Fibroblast of skin of scalp (primary cell): ENCODE data around the gene GMDS.

Source experiments
- DNase-seq: peaks from one replicate; pipeline ENCODE4 v3.0.0-alpha.2; 2013

GMDS gene

DNA sequence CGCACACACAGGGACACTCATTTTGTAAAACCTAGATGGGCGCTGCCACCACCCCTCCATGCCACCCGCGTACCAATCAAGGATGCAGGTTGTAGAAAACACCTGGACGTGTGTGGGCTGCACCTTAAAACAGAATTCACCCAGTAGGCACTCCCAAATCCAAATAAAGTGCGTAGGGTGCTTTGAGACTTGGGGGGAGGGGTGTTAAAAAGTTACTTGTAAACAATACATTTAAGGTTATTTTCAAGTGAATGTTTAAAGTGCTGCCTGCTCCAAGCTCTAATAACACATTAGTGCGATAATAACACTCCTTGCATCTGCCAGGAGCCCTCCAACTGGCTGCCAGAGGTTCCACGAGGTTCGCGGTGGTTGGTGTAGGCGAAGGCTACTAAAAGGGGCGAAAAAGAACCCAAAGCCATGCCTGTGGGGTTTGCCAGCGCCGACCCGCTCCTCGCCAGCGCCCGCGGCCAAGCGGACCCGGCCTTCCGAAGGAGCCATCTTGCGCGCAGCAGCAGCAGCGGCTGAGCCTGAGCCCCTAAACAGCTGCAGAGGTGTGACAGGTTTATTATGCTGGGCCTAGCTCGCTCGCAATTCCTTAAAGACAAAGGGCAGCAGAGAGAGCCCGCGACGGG lies 624.2 kb downstream of the GMDS start:
- DNase-seq, result no peak

DNA sequence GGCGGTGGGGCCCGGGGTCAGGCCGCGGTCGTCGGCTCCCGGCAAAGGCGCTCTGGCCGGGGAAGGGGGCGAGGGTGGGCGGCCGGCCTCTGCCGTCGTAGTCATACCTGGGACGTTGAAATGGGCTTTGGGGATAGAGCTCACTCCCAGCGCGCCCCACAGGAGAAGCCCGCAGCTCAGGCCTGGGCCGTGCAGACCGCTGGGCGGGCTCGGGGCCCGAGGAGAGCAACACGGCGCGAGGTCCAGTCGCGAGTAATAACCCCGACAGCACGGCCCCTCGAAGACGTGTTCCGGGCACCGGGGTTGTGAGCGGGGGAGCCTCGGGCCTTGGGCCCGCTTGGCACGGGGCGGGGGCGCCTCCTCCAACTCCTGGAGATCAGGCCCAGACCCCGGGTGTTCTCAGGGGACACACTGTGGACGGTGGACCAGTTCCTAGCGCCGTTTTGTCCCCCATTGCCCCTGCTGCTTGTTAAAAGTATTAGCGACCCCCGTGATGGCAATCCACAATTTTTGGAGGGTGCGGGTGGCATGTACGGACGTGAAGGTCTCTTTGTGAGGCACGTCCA lies 624.8 kb downstream of the GMDS start:
- DNase-seq, result no peak

DNA sequence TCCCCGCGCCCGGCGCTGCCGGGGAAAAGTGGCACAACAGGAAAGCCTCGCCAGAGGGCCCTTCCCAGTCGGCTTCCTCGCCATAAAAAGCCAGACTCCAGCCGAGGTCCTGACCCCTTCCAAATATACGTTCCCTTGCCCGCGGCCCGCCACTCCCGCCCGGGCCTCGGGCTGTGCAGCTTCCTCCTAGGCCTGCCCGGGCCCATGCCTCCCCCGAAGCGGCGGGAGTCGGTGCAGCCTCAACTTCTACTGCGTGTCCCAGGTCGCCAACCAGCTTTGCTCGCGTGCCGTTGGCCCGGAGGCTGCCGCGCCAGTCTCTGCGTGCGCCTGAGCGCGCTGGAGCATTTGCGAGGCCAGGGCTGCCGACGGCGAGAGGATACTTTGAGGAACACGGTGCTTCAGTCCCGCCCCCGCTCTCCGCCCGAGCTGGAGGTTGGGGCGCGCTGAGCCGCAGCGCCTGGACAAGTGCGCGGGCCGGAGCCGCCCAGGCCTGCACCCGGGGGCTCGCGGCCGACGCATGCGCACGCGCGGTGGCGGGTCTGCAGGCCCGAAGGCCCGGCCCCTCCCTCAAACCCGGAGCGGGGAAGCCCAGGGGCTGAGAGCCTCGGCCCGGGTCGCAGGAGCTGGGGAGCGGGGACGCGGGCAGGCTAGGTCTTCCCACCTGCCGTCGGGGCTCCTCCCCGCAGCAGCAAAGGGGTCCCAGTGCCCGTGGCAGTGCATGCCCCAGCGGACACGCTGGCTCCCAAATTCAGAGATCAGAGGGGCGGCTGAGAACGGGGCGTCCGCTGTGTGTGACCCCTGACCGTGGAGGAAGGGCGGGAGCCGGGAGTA lies 625.5 kb downstream of the GMDS start:
- DNase-seq, result no peak

DNA sequence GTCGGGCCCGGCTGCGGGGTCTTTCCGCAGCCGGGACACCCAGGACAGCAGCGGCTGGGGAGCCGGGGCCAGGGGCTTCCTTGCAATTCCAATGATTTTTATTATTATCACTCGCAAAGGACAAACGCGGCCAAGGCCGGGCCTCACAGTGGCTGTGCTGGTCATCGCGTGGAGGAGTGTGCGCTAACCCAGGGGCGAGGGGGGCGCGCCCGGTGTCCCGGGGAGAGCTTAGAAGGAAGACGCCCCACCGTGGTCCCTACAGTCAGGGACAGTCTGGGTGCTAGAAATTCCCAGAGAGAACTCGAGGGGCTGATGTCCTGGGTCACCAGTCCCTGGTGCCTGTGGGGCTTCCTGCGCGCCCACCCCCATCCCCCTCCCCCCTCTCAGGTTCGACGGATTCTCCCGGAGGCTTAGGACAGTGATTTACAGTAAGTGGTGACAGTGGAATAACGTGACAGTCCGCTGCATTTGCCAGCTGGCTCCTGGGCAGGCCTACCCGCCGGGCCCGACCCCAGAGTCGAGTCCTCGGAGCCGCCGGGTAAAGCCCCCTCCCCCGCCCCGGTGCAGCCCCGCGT lies 626.2 kb downstream of the GMDS start:
- DNase-seq, result no peak

DNA sequence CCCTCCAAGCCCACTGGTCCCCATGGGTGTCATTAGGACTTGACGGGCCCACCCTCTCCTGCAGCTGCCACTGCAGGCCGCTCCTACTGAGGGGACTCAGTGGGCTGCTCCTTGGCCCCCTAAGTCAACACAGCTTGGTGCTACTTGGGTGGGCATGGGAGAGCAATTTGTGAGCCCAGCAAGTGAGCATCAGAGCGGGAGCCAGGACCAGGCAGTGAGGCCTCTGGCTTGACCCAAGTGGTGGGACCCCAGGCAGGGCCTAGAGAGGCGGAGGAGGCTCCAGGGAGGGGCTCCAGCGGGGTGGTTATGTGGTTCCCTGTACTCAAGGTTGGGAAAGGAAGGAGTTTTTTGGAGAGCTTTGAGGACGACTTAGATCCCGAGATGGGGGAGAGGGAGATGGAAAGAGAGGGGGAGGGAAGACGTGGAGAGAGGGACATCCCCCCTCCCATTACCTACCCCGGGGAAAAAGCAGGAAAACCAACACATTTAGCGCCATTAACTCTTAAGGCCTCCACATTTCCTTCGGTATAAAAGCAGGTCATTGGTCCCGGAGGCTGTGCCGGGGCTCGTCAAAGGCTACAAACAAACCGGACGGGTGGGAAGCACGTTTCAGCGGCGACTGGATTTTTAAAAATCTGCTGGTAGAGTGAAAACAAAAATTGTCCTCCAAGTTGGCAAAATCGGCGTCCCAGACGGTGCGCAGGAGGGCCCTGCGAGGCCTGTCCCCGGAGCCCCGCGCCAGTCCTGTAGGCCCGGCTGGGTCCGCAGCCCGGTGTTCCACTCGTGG lies 626.9 kb downstream of the GMDS start:
- no peak for DNase-seq

DNA sequence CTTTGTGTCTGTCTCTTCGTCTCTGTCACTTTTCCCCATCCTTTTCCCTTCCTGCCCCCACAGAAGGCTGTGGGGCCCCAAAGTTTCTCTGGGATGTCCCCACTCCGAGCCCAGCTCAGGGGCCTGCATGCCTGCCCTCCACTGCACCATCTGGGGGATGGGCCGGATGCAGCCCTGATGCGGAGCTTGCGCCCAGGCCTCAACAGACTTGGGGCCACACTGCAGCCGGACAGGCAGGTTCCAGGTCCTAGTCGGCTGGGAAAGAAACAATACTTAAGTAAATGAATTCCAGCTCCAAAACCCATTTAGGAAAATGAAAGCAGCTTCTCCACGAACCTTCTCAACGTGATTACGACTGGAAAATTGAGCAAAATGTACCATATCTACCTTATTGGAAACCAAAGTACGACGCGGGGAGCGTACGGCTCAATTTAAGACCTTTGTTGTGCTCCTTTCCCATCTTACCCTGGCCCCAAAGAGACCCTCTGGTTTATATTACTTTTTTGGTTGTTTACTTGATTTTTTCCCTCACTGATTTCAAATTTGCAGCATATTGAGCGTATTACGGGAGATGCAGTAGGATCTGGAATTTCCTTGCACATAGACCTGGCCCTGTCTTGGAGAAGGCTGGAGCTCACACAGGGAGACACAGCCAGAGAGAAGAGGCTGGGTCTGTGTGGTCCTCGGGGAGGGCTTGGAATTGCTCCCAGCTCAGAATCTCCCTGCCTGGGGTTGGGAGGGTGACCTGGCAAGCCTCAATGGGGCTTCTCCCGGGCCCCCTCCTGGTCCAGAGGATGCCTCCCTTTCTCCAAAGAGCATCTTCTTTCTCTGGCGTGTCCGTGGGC lies 627.7 kb downstream of the GMDS start:
- no peak for DNase-seq

DNA sequence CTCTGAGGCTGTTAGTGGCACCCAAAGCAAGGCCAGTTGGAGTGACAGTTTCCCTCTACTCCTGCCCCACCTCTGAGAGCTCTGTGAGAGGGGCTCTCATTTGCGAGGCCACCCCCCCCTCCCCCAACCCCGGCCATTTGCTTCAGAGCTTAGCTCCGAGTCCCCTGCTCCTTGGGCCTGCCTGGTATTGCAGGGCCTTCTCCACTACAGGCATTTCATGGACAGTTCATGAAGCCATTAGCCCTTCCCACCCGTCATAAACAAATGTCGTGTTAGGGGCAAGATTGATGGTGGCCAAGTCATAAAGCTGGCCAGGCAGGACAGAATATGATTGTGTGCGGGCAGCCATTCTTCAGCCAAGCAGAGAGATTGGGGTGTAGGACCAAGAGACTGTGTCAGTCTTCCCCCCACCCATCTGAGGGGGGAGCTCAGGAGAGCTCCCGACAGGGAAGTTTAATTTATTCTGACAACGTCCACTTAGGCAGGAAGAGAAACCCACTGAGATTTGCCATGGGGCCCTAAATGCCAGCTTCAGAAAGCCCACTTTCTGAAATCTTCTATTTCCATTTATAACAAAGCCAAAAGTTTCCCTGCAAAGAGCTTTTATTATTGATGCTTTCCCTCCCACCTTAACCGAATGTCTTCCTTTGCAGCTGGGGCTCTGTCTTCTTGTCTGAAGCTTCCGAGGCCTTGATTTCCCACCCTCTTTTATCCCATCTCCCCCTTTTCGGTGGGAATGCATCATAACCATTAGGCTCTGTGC lies 628.5 kb downstream of the GMDS start:
- DNase-seq, result no peak

DNA sequence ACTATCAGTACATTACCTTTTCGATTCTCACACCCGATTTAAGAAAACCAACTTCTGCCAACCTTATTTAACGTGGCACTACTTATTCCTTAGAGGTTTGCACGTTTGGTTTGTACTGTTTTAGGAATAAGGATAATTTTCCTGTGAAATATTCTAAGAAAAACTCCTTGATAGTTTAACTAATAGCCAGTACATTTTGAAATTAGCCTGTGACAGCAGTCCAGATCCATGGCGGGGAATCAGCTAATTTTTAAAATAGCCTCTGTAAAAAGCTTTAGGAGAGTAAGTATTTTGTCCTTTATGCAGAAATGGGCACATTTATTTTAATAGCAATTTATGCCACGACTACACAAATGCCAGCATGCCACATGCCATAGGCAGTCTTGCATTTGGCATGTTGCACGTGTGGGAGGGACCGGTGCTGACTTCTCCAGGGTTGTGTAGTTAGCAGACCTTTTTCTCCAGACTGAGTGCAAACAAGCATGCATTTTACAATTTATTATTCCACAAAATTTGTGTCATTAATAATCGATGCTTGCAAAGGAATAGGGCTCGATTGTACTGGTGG lies 629.5 kb downstream of the GMDS start:
- no peak for DNase-seq

DNA sequence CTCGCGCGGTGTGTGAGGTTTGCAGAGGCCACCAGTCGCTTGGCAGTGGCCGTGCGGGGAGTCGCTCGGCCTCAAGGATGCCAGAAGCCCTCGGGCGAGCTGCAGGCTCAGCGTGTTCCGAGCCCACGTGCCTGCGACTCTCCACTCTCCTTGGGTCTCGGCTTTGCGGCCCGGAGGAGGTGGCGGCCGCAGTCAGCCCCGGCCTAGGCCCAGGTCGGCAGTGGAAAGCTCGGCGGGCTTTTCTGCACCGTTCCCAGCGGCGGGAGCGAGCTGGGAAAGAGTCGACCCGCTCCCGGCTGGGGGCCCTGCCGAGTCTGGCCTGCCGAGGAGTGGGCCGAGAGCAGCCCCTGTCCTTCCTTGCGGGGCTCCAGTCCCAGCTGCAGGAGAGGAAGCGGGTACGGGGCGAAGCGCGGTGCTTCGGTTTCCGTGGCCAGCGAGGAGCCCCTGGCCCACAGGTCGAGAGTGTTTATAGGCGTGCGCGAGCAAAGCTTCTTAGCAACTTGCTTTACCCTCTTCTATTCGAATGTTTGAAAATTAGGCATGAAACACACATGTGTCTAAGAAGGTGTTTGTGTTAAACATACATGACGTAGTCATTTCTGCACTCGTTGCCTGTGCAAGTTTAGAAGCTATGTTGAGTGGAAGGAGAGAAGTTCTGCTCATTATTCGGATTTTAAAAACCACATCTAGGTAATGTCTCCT lies 630.1 kb downstream of the GMDS start:
- no peak for DNase-seq

DNA sequence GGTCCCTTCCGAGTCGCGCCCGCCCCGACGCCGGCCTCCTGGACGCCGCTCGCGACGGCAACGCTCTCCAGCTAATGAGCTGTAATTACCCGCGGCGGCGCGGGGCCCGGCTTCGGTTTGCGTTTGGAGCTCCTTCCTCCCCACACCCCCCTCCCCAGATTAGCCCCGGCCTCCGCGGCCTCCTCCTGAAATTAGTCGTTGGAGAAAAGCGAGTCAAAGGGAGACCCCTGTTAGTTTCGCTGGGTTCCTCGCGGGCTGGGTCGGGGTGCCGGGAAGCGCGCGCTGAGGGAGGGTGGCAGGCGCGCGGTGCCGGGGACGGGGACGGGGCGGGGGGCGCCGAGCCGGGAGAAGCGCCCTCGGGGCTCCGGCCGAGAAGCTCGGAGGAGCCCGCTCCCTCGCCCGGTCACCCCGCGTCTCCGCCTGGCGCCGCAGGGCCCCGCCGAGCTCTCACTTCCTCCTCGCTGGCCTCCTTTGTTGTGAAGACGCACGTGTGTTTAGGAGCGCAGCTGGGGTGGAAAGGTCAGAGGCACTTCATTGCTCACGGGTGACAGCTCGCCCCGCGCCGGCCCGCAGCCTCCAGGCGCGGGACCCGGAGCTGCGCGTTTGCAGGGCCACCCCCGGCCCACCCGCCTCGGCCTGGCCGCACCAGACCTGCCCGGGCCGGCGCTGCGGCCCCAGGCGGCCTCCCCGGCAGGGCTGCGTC lies 630.8 kb downstream of the GMDS start:
- DNase-seq, result no peak

DNA sequence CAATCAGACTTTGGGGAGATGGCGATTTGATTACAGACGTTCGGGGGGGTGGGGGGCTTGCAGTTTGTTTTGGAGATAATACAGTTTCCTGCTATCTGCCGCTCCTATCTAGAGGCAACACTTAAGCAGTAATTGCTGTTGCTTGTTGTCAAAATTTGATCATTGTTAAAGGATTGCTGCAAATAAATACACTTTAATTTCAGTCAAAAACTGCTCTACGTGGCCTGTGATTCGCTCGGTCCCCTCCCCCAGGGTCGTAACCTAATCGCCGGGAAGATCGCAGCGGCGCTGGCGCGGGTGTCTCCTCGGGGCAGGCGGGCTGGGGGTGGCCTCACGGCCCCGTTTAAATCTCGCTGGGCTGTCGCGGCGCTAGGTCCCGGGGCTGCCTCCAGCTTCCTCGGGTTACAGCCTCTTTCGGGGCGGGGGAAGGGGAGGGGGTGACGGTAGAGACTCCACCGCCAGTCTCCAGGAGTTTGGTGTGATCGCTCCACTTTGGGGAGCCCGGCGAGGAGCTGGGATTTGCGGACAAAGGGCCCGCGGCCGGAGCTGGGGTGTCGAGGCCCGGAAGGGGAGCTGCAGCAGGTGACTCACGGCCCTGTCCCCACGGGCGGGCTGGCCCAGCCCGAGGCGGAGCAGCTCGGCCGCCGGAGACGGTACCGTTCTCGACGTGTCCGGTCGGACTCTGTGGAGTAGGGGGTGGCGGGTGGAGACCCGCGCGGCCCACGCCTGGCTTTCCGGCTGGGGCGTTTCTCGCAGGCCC lies 631.5 kb downstream of the GMDS start:
- peak; percentile 46 for DNase-seq

DNA sequence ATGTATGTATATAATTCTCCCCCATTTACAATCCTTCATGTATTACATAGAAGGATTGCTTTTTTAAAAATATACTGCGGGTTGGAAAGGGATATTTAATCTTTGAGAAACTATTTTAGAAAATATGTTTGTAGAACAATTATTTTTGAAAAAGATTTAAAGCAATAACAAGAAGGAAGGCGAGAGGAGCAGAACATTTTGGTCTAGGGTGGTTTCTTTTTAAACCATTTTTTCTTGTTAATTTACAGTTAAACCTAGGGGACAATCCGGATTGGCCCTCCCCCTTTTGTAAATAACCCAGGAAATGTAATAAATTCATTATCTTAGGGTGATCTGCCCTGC lies 632.1 kb downstream of the GMDS start:
- no peak for DNase-seq

DNA sequence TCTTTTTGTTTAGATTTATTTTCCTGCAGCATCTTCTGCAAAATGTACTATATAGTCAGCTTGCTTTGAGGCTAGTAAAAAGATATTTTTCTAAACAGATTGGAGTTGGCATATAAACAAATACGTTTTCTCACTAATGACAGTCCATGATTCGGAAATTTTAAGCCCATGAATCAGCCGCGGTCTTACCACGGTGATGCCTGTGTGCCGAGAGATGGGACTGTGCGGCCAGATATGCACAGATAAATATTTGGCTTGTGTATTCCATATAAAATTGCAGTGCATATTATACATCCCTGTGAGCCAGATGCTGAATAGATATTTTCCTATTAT lies 632.5 kb downstream of the GMDS start:
- DNase-seq, result peak; percentile 78

DNA sequence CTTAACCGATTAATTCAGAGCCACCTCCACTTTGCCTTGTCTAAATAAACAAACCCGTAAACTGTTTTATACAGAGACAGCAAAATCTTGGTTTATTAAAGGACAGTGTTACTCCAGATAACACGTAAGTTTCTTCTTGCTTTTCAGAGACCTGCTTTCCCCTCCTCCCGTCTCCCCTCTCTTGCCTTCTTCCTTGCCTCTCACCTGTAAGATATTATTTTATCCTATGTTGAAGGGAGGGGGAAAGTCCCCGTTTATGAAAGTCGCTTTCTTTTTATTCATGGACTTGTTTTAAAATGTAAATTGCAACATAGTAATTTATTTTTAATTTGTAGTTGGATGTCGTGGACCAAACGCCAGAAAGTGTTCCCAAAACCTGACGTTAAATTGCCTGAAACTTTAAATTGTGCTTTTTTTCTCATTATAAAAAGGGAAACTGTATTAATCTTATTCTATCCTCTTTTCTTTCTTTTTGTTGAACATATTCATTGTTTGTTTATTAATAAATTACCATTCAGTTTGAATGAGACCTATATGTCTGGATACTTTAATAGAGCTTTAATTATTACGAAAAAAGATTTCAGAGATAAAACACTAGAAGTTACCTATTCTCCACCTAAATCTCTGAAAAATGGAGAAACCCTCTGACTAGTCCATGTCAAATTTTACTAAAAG lies 633.0 kb downstream of the GMDS start:
- no peak for DNase-seq

DNA sequence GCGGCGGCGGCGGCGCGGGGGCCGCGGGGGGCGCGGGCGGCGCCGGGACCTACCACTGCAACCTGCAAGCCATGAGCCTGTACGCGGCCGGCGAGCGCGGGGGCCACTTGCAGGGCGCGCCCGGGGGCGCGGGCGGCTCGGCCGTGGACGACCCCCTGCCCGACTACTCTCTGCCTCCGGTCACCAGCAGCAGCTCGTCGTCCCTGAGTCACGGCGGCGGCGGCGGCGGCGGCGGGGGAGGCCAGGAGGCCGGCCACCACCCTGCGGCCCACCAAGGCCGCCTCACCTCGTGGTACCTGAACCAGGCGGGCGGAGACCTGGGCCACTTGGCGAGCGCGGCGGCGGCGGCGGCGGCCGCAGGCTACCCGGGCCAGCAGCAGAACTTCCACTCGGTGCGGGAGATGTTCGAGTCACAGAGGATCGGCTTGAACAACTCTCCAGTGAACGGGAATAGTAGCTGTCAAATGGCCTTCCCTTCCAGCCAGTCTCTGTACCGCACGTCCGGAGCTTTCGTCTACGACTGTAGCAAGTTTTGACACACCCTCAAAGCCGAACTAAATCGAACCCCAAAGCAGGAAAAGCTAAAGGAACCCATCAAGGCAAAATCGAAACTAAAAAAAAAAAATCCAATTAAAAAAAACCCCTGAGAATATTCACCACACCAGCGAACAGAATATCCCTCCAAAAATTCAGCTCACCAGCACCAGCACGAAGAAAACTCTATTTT lies 633.7 kb downstream of the GMDS start:
- DNase-seq, result peak; percentile 39

DNA sequence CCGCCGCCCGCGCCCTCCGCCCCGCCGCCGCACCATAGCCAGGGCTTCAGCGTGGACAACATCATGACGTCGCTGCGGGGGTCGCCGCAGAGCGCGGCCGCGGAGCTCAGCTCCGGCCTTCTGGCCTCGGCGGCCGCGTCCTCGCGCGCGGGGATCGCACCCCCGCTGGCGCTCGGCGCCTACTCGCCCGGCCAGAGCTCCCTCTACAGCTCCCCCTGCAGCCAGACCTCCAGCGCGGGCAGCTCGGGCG lies 634.2 kb downstream of the GMDS start:
- peak; percentile 57 for DNase-seq

DNA sequence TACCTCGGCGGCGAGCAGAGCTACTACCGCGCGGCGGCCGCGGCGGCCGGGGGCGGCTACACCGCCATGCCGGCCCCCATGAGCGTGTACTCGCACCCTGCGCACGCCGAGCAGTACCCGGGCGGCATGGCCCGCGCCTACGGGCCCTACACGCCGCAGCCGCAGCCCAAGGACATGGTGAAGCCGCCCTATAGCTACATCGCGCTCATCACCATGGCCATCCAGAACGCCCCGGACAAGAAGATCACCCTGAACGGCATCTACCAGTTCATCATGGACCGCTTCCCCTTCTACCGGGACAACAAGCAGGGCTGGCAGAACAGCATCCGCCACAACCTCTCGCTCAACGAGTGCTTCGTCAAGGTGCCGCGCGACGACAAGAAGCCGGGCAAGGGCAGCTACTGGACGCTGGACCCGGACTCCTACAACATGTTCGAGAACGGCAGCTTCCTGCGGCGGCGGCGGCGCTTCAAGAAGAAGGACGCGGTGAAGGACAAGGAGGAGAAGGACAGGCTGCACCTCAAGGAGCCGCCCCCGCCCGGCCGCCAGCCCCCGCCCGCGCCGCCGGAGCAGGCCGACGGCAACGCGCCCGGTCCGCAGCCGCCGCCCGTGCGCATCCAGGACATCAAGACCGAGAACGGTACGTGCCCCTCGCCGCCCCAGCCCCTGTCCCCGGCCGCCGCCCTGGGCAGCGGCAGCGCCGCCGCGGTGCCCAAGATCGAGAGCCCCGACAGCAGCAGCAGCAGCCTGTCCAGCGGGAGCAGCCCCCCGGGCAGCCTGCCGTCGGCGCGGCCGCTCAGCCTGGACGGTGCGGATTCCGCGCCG lies 634.7 kb downstream of the GMDS start:
- DNase-seq, result no peak
